H1 (cell line): ENCODE data around the gene UQCC5.

ENCODE experiments used
- BRCA1 ChIP-seq: IDR thresholded peaks from 2 replicates; pipeline ENCODE4 v1.6.1; 2012; ENCODE audit warnings: low read depth, low read length, improper control_type of control experiment
- CHD1 ChIP-seq: IDR thresholded peaks from 2 replicates; pipeline ENCODE4 v1.6.1; 2012; ENCODE audit warnings: low read depth, low read length, improper control_type of control experiment
- CTCF ChIP-seq, 3 experiments: IDR thresholded peaks; 1 replicate in 2 of 3; 2 replicates in 1 of 3; pipeline versions ENCODE4 v1.5.1 to v1.6.1; 2011; ENCODE audit warnings: low read length in 3 of 3, mild to moderate bottlenecking in 3 of 3, inconsistent platforms in 2 of 3, low read depth in 1 of 3, moderate library complexity in 1 of 3; ENCODE audit not compliant: insufficient read depth in 1 of 3; ENCODE audit errors: control extremely low read depth in 1 of 3
- EGR1 ChIP-seq: IDR thresholded peaks from 2 replicates; pipeline ENCODE4 v1.6.1; 2011; ENCODE audit warnings: low read depth, low read length, borderline replicate concordance
- EP300 ChIP-seq, 2 experiments: IDR thresholded peaks; 1 replicate in 1 of 2; 2 replicates in 1 of 2; pipeline ENCODE4 v1.6.1; 2011 to 2012; ENCODE audit warnings: low read depth in 2 of 2, low read length in 2 of 2, mild to moderate bottlenecking in 2 of 2, borderline replicate concordance in 1 of 2, inconsistent platforms in 1 of 2, moderate library complexity in 1 of 2
- GABPA ChIP-seq: IDR thresholded peaks from 2 replicates; pipeline ENCODE4 v1.6.1; 2011; ENCODE audit warnings: mild to moderate bottlenecking, low read length, moderate library complexity, borderline replicate concordance; ENCODE audit not compliant: insufficient read depth
- JUND ChIP-seq: IDR thresholded peaks from 2 replicates; pipeline ENCODE4 v1.6.1; 2011; ENCODE audit warnings: mild to moderate bottlenecking, improper control_type of control experiment, low read length
- POLR2A ChIP-seq, 2 experiments: IDR thresholded peaks; 1 replicate in 1 of 2; 2 replicates in 1 of 2; pipeline ENCODE4 v1.6.1; 2011; ENCODE audit warnings: low read depth in 2 of 2, low read length in 2 of 2, mild to moderate bottlenecking in 2 of 2; ENCODE audit errors: control extremely low read depth in 1 of 2
- POLR2AphosphoS5 ChIP-seq: IDR thresholded peaks from 2 replicates; pipeline ENCODE4 v1.6.1; 2011; ENCODE audit warnings: low read depth, low read length
- RXRA ChIP-seq: IDR thresholded peaks from 2 replicates; pipeline ENCODE4 v1.6.1; 2011; ENCODE audit warnings: low read depth, mild to moderate bottlenecking, low read length, moderate library complexity; ENCODE audit not compliant: insufficient read depth

GRCh38 chr3:52498137-52499054 lies 38.0 kb upstream of the UQCC5 start:
- TF ChIP-seq POLR2A (IDR thresholded peaks at IDR 0.05; ENCODE audit: control extremely low read depth in 1 of 2, low read depth in 2 of 2, low read length in 2 of 2) (no peak), EP300 (IDR thresholded peaks at IDR 0.05; ENCODE audit: borderline replicate concordance in 1 of 2, low read depth in 2 of 2, low read length in 2 of 2) (no peak), CTCF (IDR thresholded peaks at IDR 0.05; ENCODE audit: control extremely low read depth in 1 of 3, insufficient read depth in 1 of 3, low read depth in 1 of 3, low read length in 3 of 3) (no peak), EGR1 (no peak), POLR2AphosphoS5 (no peak), RXRA (no peak), BRCA1 (no peak), JUND (no peak), CHD1 (no peak), GABPA (no peak)
